HepG2 (cell line): ENCODE results near the gene KMT2B. TPM values are rescaled to one million over a fixed set of nuclear protein-coding genes. Genes with fewer than 3 reads are reported as not detected.

ENCODE experiments used
- CREB1 ChIP-seq, 2 experiments: fragments of 450-650 bp in 1 of 2; IDR thresholded peaks; 2 replicates each; pipeline ENCODE4 v1.6.1; 2016 to 2017; ENCODE audit warnings: control low read depth in 1 of 2, mild to moderate bottlenecking in 1 of 2, missing compliant biosample characterization in 1 of 2, missing genetic modification characterization in 1 of 2
- ETV5 ChIP-seq: IDR thresholded peaks from 2 replicates; pipeline ENCODE4 v1.6.1; 2018; ENCODE audit warnings: missing biosample characterization, missing genetic modification reagents, inconsistent platforms, borderline replicate concordance
- FOXC1 ChIP-seq: sonication (generic); formaldehyde crosslinking; IDR thresholded peaks from 2 replicates; pipeline ENCODE4 v1.8.0; 2022; ENCODE audit warnings: mild to moderate bottlenecking, missing genetic modification reagents, borderline replicate concordance
- HMGXB4 ChIP-seq, 2 experiments: sonication (generic) in 1 of 2; formaldehyde crosslinking in 1 of 2; IDR thresholded peaks; 2 replicates each; pipeline versions ENCODE4 v1.4.0 to v1.6.1; 2018 to 2020; ENCODE audit warnings: missing genetic modification reagents in 2 of 2, borderline replicate concordance in 1 of 2, low read depth in 1 of 2, mild to moderate bottlenecking in 1 of 2, missing biosample characterization in 1 of 2
- NFRKB ChIP-seq: fragments of 450-650 bp; IDR thresholded peaks from 2 replicates; pipeline ENCODE4 v1.6.1; 2017
- NKX3-1 ChIP-seq: sonication (generic); formaldehyde crosslinking; IDR thresholded peaks from 2 replicates; pipeline ENCODE4 v1.5.0; 2020; ENCODE audit warnings: missing genetic modification reagents
- SETDB1 ChIP-seq: sonication (generic); formaldehyde crosslinking; IDR thresholded peaks from 2 replicates; pipeline ENCODE4 v1.5.1; 2020; ENCODE audit warnings: missing genetic modification reagents, mild to moderate bottlenecking, borderline replicate concordance
- TFE3 ChIP-seq: IDR thresholded peaks from 2 replicates; pipeline ENCODE4 v1.6.1; 2016
- TGIF2 ChIP-seq: IDR thresholded peaks from 2 replicates; pipeline ENCODE4 v1.6.1; 2016; ENCODE audit warnings: control low read depth, missing compliant biosample characterization
- ZNF703 ChIP-seq: sonication (generic); formaldehyde crosslinking; IDR thresholded peaks from 2 replicates; pipeline ENCODE4 v1.5.1; 2020; ENCODE audit warnings: missing genetic modification reagents, mild to moderate bottlenecking, moderate library complexity, borderline replicate concordance
- polyA plus RNA-seq, 8 experiments: library from polyadenylated mRNA; depleted of rRNA in 3 of 8; stranded (reverse) in 7 of 8; unstranded in 1 of 8; fragments of >200 nt; fragmentation: Illumina TruSeq in 4 of 8; extraction: Trizol in 4 of 8; gene quantifications; 2 replicates each; pipeline versions ENCODE4 v1.2.1 to v1.2.3, GENCODE V29; 2011 to 2016; ENCODE audit warnings: low read depth in 4 of 8, missing spikeins in 1 of 8, mixed read lengths in 1 of 8; ENCODE audit not compliant: insufficient read depth in 1 of 8
- total RNA-seq, 5 experiments: library from RNA; depleted of rRNA; stranded (reverse); fragments of >200 nt; fragmentation: Illumina TruSeq; extraction: Trizol; gene quantifications; 2 replicates each; pipeline ENCODE4 v1.2.3, GENCODE V29; 2016; ENCODE audit warnings: low read depth in 1 of 5
- TF ChIP-seq, protein P1 (sequence below): IDR thresholded peaks from 2 replicates; pipeline ENCODE4 v1.4.0; 2020; ENCODE audit warnings: mild to moderate bottlenecking, missing genetic modification reagents
- TF ChIP-seq, protein P2 (sequence below): sonication (generic); formaldehyde crosslinking; IDR thresholded peaks from 2 replicates; pipeline ENCODE4 v1.5.0; 2020; ENCODE audit warnings: mild to moderate bottlenecking, missing genetic modification reagents, borderline replicate concordance

KMT2B gene
- total and polyA plus RNA-seq, 2 of the 13 experiments (the other 11 are each of a cell fraction or from before 2014, with no cell fraction given), result 6.2 to 16.9 TPM

GRCh38 chr19:35671818-35672217, 46.0 kb upstream of the KMT2B start (continued):
- TF ChIP-seq, protein P1, sequence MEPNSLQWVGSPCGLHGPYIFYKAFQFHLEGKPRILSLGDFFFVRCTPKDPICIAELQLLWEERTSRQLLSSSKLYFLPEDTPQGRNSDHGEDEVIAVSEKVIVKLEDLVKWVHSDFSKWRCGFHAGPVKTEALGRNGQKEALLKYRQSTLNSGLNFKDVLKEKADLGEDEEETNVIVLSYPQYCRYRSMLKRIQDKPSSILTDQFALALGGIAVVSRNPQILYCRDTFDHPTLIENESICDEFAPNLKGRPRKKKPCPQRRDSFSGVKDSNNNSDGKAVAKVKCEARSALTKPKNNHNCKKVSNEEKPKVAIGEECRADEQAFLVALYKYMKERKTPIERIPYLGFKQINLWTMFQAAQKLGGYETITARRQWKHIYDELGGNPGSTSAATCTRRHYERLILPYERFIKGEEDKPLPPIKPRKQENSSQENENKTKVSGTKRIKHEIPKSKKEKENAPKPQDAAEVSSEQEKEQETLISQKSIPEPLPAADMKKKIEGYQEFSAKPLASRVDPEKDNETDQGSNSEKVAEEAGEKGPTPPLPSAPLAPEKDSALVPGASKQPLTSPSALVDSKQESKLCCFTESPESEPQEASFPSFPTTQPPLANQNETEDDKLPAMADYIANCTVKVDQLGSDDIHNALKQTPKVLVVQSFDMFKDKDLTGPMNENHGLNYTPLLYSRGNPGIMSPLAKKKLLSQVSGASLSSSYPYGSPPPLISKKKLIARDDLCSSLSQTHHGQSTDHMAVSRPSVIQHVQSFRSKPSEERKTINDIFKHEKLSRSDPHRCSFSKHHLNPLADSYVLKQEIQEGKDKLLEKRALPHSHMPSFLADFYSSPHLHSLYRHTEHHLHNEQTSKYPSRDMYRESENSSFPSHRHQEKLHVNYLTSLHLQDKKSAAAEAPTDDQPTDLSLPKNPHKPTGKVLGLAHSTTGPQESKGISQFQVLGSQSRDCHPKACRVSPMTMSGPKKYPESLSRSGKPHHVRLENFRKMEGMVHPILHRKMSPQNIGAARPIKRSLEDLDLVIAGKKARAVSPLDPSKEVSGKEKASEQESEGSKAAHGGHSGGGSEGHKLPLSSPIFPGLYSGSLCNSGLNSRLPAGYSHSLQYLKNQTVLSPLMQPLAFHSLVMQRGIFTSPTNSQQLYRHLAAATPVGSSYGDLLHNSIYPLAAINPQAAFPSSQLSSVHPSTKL (CRISPR knock-in tag), result 0 out of 2 replicates have a peak, but pooled peaks have one; percentile 31
- no peak for TF ChIP-seq NKX3-1 (CRISPR knock-in tag)
- TF ChIP-seq CREB1 (IDR thresholded peaks at IDR 0.05), result no peak
- no peak for TF ChIP-seq CREB1 (CRISPR knock-in tag; IDR thresholded peaks at IDR 0.05)
- TF ChIP-seq SETDB1, result no peak
- TF ChIP-seq TFE3 (CRISPR knock-in tag), result 0 out of 2 replicates have a peak, but pooled peaks have one; percentile 30
- TF ChIP-seq ETV5 (CRISPR knock-in tag), result 0 out of 2 replicates have a peak, but pooled peaks have one; percentile 20
- 0 out of 2 replicates have a peak, but pooled peaks have one; percentile 25 for TF ChIP-seq TGIF2 (CRISPR knock-in tag)
- no peak for TF ChIP-seq NFRKB
- no peak for TF ChIP-seq ZNF703
- TF ChIP-seq HMGXB4 (CRISPR knock-in tag; IDR thresholded peaks at IDR 0.05; ENCODE audit: borderline replicate concordance in 1 of 2, low read depth in 1 of 2), result no peak
- TF ChIP-seq FOXC1 (CRISPR knock-in tag), result no peak
- TF ChIP-seq, protein P2, sequence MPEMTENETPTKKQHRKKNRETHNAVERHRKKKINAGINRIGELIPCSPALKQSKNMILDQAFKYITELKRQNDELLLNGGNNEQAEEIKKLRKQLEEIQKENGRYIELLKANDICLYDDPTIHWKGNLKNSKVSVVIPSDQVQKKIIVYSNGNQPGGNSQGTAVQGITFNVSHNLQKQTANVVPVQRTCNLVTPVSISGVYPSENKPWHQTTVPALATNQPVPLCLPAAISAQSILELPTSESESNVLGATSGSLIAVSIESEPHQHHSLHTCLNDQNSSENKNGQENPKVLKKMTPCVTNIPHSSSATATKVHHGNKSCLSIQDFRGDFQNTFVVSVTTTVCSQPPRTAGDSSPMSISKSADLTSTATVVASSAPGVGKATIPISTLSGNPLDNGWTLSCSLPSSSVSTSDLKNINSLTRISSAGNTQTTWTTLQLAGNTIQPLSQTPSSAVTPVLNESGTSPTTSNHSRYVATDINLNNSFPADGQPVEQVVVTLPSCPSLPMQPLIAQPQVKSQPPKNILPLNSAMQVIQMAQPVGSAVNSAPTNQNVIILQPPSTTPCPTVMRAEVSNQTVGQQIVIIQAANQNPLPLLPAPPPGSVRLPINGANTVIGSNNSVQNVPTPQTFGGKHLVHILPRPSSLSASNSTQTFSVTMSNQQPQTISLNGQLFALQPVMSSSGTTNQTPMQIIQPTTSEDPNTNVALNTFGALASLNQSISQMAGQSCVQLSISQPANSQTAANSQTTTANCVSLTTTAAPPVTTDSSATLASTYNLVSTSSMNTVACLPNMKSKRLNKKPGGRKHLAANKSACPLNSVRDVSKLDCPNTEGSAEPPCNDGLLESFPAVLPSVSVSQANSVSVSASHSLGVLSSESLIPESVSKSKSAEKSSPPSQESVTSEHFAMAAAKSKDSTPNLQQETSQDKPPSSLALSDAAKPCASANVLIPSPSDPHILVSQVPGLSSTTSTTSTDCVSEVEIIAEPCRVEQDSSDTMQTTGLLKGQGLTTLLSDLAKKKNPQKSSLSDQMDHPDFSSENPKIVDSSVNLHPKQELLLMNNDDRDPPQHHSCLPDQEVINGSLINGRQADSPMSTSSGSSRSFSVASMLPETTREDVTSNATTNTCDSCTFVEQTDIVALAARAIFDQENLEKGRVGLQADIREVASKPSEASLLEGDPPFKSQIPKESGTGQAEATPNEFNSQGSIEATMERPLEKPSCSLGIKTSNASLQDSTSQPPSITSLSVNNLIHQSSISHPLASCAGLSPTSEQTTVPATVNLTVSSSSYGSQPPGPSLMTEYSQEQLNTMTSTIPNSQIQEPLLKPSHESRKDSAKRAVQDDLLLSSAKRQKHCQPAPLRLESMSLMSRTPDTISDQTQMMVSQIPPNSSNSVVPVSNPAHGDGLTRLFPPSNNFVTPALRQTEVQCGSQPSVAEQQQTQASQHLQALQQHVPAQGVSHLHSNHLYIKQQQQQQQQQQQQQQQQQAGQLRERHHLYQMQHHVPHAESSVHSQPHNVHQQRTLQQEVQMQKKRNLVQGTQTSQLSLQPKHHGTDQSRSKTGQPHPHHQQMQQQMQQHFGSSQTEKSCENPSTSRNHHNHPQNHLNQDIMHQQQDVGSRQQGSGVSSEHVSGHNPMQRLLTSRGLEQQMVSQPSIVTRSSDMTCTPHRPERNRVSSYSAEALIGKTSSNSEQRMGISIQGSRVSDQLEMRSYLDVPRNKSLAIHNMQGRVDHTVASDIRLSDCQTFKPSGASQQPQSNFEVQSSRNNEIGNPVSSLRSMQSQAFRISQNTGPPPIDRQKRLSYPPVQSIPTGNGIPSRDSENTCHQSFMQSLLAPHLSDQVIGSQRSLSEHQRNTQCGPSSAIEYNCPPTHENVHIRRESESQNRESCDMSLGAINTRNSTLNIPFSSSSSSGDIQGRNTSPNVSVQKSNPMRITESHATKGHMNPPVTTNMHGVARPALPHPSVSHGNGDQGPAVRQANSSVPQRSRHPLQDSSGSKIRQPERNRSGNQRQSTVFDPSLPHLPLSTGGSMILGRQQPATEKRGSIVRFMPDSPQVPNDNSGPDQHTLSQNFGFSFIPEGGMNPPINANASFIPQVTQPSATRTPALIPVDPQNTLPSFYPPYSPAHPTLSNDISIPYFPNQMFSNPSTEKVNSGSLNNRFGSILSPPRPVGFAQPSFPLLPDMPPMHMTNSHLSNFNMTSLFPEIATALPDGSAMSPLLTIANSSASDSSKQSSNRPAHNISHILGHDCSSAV (CRISPR knock-in tag), result no peak
